Stimulated activated CD8-positive, alpha-beta memory T cell treated with anti-CD3 and anti-CD28 coated beads, Interleukin-12 subunit alpha, Interleukin-12 subunit beta, amount 100 ng/mL, for 4 hours (primary cell): ENCODE data around the gene GK.
"Not testable (repeated sequence)": the region's sequence is repeated elsewhere in the genome, so short reads cannot be mapped to it uniquely, and the experiment has no call there.

Source experiments
- DNase-seq: peaks from one replicate; pipeline ENCODE4 v3.0.0-alpha.2; 2020; ENCODE audit warnings: low read depth

GK gene

DNA sequence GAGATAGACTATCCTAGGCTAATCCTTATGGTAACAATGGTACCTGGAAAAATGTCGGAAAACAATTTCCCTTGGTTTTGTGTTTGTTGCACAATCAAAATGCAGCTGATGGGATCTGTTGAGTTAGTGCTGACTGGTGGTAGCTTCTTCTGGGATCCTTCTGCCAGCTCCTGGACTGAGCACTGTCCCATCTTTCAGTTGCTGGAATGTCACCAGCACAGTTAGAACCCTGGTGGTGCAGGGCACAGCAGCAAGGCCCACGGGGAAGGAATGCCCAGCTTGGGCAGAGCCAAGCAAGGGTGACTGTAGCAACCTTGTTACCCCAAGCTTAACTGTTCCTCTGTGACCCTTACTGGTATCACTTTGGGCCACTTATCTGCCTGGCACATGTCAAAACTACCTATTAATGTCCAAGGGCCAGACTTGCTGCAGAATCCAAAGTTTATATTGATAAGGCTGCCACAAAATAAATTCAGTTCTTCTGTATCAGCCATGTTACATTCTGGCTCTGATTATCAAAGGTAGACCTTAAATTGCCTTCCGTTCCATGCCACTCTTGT lies 53.1 kb downstream of the GK start:
- no peak for DNase-seq

DNA sequence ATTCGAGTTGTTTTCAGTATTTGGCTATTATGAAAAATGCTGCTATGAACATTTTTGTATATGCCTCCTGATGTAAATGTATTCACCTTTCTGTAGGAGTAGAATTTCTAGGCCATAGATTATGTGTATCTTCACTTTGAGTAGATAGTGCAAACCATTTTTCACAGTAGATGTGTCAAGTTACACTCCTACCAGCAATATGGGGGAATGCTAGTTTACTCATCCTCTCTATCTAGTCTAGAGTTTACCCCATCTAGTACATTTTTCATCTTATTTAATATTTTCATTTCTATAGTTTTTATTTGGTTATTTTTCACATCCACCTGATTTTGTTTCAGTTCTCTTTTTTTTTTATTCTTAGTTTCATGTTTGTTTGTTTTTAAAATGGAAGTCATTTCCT lies 59.0 kb downstream of the GK start:
- no peak for DNase-seq

DNA sequence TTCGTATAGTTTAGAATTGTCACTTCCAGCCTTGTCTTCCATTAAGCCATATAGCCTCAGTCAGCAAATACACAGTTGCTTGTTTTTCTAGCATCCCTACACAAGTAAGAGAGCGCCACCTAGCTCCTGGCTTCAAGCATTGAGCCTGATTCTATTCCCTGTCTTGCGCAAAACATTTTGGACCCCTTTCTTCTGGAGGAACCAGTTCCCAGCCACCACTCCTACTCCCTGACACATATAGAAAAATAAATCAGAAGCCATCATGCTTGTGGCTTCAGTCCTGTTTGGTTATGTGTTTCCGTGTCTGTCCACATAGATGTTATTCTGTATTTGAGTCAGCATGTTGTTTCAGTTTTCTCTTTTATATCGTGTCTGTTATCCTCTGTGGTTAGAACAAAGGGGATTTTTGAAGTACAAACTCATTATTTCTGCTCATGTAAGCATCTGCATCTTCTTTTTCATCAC lies 59.9 kb downstream of the GK start:
- DNase-seq = no peak

DNA sequence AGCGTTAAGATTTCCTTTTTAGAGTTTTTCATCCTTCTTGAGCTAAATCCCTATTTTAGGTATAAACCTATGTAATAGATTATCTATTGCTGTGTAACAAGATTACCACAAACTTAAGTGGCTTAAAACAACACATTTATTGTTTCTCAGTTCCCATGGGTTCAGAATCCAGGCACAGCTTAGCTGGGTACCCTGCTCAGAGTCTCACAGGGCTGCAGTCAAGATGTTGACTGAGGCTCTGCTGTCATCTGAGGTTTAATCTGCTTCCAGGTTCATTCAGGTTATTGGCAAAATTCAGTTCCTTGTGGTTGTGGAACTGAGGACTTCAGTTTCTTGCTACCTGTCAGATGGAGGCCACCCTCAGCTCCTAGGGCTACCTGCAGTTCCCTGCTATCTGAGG lies 60.9 kb downstream of the GK start:
- no peak for DNase-seq

DNA sequence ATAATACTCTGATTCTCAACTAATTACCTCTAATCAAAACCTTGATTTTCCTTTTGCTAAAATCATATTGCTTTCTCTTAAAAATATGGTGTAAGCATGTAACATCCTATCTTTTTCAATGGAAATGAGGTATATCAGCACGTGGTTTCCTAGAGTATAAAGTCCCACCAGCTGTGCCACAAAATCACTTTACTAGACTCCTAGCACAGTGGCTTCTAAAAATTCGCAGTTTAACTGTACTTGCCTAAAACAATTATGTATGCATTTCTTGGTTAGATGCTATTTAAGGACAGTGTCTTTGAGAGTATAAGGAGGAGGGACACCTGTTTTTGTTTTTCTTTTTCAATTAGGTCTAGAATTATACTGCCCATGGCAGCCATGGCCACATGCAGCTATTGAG lies 62.8 kb downstream of the GK start:
- no peak for DNase-seq

DNA sequence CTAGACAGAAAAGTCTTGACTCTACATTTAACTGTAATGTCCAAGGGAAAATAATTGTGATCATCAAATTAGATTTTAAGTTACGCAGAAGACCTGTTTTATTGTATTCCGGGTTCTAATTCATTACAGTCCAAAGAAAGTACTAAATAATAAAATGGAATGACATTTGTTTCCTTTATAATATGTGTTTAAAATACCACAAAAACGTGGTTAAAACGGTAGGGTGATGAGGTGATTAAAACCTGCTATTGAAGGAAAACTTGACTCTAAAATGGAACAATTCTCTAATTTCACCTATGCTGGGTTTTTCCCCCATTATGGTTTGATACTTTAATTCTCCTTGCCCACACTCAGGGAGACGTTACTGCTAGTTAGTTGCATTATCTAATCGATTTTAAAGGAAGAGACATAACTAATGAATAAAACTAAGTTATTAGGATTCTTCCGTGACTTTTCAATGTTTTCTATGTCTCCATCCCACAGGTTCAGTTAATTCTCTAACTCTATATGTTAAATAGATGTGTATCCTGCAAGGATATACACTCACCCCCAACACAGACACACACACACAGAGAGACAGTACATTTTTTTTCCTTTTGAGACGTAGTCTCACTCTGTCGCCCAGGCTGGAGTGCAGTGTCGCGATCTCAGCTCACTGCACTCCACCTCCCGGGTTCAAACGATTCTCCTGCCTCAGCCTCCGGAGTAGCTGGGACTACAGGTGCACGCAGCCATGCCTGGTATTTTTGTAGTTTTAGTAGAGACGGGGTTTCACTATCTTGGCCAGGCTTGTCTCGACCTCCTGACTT lies 80.8 kb downstream of the GK start:
- DNase-seq = no peak

DNA sequence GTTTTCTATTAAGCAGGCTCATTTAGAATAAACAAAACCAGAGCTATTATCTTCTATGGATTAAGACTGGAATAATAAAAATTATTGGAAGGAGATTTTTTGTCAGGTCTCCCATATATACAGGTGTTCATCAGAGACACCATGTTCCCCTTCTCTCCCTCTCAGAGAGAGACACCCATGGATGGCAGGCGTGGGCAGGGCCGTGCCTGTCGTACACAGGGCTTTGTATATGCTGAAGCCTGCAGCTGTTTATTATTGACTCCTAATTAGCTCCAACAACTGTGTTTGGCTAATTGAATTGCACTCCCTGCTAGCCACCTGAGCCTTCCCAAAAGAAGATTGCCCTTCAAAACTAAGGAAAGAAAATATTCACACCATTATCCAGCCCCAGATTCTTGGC lies 81.6 kb downstream of the GK start:
- DNase-seq = no peak

DNA sequence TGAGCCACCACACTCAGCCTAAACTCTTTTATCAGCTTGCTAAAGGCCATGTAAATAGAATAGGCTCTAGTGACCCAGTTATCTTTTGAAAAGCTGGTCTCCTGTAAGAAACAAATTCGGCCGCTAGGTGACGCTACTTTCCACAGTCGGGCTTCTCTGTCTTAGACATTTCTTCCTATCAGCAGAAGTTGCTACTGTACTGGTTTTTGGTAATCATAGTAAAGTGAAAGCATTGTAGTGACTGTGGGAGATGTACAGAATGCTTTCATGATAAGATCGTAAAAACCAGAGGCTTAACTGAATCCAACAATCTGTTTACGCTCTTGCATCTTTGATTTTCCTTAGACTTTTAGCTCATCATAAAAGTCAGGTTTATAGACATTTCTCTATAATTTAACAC lies 82.6 kb downstream of the GK start:
- DNase-seq = no peak

DNA sequence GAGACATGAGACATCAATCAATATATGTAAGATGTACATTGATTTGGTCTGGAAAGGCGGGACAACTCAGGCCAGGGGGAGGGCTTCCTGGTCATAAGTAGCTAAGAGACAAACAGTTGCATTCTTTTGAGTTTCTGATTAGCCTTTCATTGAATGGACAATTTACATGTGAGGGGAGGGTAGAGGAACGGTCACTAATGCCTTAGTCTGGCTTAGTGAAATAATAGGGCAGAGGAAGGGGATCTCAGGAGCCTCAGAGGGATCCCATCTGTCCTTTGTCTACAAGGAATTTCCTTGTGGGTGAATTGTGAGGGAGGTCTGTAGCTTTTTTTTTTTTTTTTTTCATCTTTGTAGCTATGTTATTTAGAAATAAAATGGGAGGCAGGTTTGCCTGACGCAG lies 88.3 kb downstream of the GK start:
- DNase-seq = no peak

DNA sequence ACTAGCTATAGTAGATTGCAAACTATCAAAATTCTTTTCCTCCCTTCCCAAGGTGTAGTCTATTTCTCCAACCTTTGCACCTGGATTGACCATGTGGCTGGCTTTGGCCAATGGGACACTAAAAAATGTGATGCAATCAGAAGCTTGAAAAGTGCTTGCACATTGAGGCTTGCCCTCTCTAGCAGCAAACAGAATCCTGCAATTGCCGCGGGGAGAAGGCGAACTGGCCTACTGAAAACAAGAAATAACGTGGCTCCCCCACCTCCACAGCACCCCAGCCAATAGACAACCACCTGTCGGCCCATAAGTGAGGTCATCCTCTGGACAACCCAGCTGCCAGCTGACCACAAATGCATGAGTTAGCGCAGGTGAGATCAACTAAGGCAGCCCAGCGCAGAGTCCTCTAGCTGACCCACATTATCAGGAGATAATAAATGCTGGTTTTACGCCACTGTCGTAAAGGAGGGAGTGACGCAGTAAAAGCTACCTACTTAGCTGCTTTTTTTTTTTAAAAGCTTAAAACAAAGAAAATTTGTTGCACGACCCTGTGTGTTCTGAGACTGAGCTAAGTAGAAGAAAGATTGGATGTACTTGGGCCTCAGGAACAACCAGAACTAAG lies 95.2 kb downstream of the GK start:
- DNase-seq = no peak

DNA sequence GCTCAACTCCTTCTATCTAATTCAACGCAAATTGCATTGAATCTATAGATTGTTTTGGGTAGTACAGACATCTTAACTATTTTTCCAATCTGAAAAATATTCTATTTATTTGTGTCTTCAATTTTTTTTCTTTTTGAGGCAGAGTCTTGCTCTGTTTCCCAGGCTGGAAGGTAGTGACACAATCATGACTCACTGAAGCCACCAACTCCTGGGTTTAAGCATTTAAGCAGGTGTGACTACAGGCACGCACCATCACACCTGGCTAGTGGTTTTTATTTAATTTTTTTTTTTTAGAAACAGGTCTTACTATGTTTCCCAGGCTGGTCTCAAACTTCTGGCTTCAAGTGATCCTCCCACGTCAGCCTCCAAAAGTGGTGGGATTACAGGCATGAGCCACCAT lies 98.3 kb downstream of the GK start:
- no peak for DNase-seq

DNA sequence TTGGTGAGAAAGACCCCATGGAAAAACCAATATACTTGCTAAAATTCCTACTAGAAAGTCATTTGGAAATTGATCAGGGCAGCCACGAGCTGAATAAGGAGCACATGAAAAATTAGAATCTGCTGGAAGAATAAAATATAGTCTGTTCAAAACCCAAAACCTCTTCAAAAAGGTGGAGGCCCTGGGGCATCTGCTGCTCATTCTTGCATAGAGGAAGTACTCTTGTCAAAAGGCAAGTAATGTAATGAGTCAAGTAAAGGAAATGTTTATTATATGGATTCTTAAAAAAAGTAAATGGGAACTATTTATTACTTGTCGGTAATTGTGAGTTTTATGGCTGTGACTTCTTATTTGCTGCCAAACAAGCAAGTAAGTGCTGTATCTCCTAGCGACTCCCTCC lies 109.5 kb downstream of the GK start:
- no peak for DNase-seq

DNA sequence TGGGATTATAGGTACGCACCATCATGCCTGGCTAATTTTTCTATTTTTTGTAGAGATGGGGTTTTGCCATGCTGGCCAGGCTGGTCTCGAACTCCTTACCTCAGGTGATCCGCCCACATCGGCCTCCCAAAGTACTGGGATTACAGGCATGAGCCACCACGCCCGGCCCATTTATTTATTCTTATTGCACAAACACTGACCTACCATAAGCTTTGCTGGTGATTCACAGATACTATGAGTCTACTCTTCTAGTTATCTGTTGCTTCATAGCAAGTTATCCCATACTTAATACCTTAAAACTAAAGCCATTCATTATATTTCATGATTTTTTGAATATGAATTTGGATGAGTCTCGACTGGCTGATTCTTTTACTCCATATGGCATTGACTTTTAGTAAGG lies 120.5 kb downstream of the GK start:
- DNase-seq = not testable (repeated sequence)

DNA sequence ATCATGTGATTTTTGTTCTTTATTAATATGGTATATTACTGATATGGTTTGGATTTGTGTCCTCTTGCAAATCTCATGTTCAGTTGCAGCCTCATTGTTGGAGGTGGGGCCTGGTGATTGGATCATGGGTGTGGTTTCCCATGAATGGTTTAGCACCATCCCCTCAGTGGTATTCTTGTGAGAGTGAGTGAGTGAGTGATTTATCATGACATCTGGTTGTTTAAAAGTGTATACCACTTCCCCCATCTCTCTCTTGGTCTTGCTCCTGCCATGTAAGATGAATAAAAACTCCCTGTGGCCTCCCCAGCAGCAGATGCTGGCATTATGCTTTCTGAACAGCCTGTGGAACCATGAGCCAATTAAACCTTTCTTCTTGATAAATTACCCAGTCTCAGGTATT lies 124.4 kb downstream of the GK start:
- no peak for DNase-seq

DNA sequence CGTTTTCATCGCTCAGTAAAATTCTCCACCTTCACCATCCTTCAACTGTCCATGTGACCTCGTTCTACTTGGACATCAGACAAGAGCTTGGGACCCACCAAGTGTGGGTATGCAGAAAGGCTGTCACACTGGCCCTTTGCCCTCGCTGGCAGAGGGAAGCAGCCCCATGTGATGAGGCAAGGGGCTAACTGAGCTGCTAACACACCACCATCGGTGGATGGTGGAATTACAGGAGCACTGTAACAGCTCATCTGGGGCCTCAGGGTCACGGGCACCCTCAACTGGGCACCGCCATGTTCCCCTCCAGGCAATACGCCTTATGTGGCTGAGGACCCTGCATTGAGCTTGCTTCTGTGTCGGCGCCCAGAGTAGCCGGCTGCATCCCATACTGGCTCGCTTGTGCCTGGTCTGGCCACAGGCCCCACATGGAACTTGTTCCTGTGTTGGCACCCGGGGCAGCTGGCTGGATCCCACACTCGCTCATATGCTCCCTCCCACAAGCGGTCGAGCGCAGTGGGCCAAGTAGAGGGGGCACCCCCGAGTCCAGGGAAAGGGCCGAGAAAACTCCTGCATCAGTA lies 126.3 kb downstream of the GK start:
- DNase-seq = no peak
